Keratinocyte (primary cell): ENCODE results near the gene CELF2. TPM values are rescaled to one million over a fixed set of nuclear protein-coding genes. Genes with fewer than 3 reads are reported as not detected.

Source experiments
- DNase-seq: peaks from one replicate; pipeline ENCODE4 v3.0.0-alpha.2; 2011; ENCODE audit warnings: low read depth, missing footprints, low spot score
- FAIRE-seq: peaks from 2 replicates; lab custom pipeline; 2011; peaks lifted over from hg19 to GRCh38; lab: Jason Lieb, UNC
- H2AFZ ChIP-seq: 2 replicates; pipeline ENCODE4 v1.6.0; 2012; ENCODE audit warnings: low read length, control low read depth, inconsistent platforms; ENCODE audit not compliant: control insufficient read depth
- H3K27ac ChIP-seq: 2 replicates; pipeline ENCODE4 v1.5.1; 2011; ENCODE audit warnings: low read length; ENCODE audit not compliant: control insufficient read depth, insufficient read depth
- H3K27me3 ChIP-seq: 3 replicates; pipeline ENCODE4 v1.6.0; 2011; ENCODE audit warnings: low read length; ENCODE audit not compliant: control insufficient read depth, insufficient read depth; ENCODE audit errors: extremely low read depth
- H3K36me3 ChIP-seq, 2 experiments: 2 replicates in 1 of 2; 3 replicates in 1 of 2; pipeline ENCODE4 v1.5.1; 2011; ENCODE audit warnings: low read length in 2 of 2, mild to moderate bottlenecking in 1 of 2; ENCODE audit not compliant: control insufficient read depth in 2 of 2, insufficient read depth in 2 of 2; ENCODE audit errors: extremely low read depth in 1 of 2
- H3K4me1 ChIP-seq: 3 replicates; pipeline ENCODE4 v1.5.1; 2011; ENCODE audit warnings: low read length; ENCODE audit not compliant: control insufficient read depth, insufficient read depth; ENCODE audit errors: extremely low read depth
- H3K4me2 ChIP-seq: 3 replicates; pipeline ENCODE4 v1.6.0; 2011; ENCODE audit warnings: low read depth, low read length; ENCODE audit not compliant: control insufficient read depth, insufficient read depth; ENCODE audit errors: extremely low read depth
- H3K4me3 ChIP-seq, 3 experiments: fragments of 200-600 bp in 1 of 3; sonication (generic) in 1 of 3; 2 replicates in 2 of 3; 3 replicates in 1 of 3; pipeline ENCODE4 v1.5.1; 2011 to 2016; ENCODE audit warnings: low read length in 3 of 3, mild to moderate bottlenecking in 3 of 3, control low read depth in 2 of 3, inconsistent platforms in 1 of 3, low read depth in 1 of 3, mixed read lengths in 1 of 3, mixed run types in 1 of 3, moderate library complexity in 1 of 3; ENCODE audit not compliant: control insufficient read depth in 2 of 3, insufficient read depth in 2 of 3; ENCODE audit errors: extremely low read depth in 1 of 3
- H3K79me2 ChIP-seq: 2 replicates; pipeline ENCODE4 v1.6.0; 2012; ENCODE audit warnings: low read length; ENCODE audit not compliant: control insufficient read depth, insufficient read depth
- H3K9ac ChIP-seq: 3 replicates; pipeline ENCODE4 v1.6.0; 2011; ENCODE audit warnings: low read length; ENCODE audit not compliant: control insufficient read depth, insufficient read depth; ENCODE audit errors: extremely low read depth
- H3K9me1 ChIP-seq: 3 replicates; pipeline ENCODE4 v1.6.0; 2011; ENCODE audit warnings: low read length; ENCODE audit not compliant: control insufficient read depth, insufficient read depth; ENCODE audit errors: extremely low read depth
- H3K9me3 ChIP-seq: 2 replicates; pipeline ENCODE4 v1.5.1; 2012; ENCODE audit warnings: low read depth, low read length; ENCODE audit not compliant: control insufficient read depth
- H4K20me1 ChIP-seq: 3 replicates; pipeline ENCODE4 v1.6.0; 2011; ENCODE audit warnings: low read length; ENCODE audit not compliant: control insufficient read depth, insufficient read depth; ENCODE audit errors: extremely low read depth
- EZH2 ChIP-seq: IDR thresholded peaks from one replicate; pipeline ENCODE4 v1.6.1; 2012; ENCODE audit warnings: inconsistent platforms, mild to moderate bottlenecking, low read length, moderate library complexity
- dilution Hi-C: fragments of 300-500 bp; cut with MboI; formaldehyde crosslinking; loops from one replicate; pipeline ENCODE4 v1.7.0; 2020; ENCODE audit warnings: low sequenced_read_pairs; ENCODE audit not compliant: extremely low pct_ligation_motif_present
- polyA plus RNA-seq, 5 experiments: library from polyadenylated mRNA; depleted of rRNA in 3 of 5; stranded (reverse) in 3 of 5; stranded (forward) in 1 of 5; unstranded in 1 of 5; fragments of >200 nt; gene quantifications; 1 replicate in 1 of 5; 2 replicates in 3 of 5; 3 replicates in 1 of 5; pipeline versions ENCODE4 v1.2.1 to v1.2.3, GENCODE V29; 2011 to 2012; ENCODE audit warnings: missing spikeins in 2 of 5, low read depth in 1 of 5, low replicate concordance in 1 of 5
- TF ChIP-seq, protein P1 (sequence below), 3 experiments: IDR thresholded peaks in 1 of 3; conservative IDR thresholded peaks in 1 of 3; optimal IDR thresholded peaks in 1 of 3; 2 replicates in 2 of 3; 3 replicates in 1 of 3; pipeline versions ENCODE3 to v1.5.1; 2011; ENCODE audit warnings: low read length in 3 of 3, mild to moderate bottlenecking in 3 of 3, moderate library complexity in 2 of 3, control low read depth in 1 of 3, inconsistent platforms in 1 of 3; ENCODE audit not compliant: insufficient read depth in 2 of 3; ENCODE audit errors: extremely low read depth in 1 of 3

Gene CELF2
- polyA plus RNA-seq, 1 donor (not counting 4 experiments of a cell fraction or from before 2014, with no cell fraction given) = 9.8 TPM

DNA sequence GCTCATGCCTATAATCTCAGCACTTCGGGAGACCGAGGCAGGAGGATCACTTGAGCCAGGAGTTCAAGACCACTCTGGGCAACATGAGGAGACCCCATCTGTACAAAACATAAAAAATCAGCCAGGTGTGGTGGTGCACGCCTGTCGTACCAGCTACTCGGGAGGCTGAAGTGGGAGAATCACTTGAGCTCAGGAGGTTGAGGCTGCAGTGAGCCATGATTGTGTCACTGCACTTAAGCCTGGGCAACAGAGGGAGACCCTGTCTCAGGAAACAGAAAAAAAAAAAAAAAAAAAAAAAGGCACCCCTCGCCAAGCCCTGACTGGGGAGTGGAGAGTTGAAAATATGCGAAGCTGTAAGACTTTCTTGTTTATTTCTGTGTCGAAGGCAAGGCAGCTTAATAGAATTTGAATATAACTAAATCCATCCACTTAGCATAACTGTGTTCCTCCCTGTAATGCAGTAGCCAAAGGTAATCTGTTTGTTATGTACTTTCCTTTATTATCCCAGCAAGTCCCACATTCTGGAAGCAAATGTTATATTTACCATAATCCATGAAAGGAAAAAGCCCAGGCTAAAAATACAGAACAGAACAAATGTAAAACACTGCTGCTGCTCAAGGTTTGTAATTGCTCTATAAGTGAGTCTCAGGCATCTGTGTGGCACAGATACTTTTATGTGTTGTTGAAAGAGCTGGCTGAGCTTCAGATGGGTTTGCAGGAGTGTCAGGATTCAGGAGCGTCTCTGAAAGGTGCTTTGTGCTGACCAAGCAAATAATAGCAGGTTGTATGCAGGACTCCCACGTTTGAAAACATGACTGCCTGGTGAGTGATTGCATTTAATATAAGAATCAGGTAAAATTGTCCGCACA lies 127.2 kb downstream of the CELF2 start:
- Histone ChIP-seq H3K9ac (no peak overlapping the region), H3K27me3 (no peaks in the 10 kb centered on the region), H4K20me1 (no peaks in the 10 kb centered on the region), H3K4me1 (no peaks in the 10 kb centered on the region), H2AFZ (no peak overlapping the region), H3K36me3 (no peaks in the 10 kb centered on the region), H3K4me2 (no peak overlapping the region), H3K9me3 (no peaks in the 10 kb centered on the region), H3K9me1 (no peaks in the 10 kb centered on the region), H3K27ac (no peak overlapping the region), H3K4me3 (no peak overlapping the region), H3K79me2 (no peaks in the 10 kb centered on the region)
- FAIRE-seq (no peak), DNase-seq (no peak)
- TF ChIP-seq EZH2 = no peak
- TF ChIP-seq, protein P1, sequence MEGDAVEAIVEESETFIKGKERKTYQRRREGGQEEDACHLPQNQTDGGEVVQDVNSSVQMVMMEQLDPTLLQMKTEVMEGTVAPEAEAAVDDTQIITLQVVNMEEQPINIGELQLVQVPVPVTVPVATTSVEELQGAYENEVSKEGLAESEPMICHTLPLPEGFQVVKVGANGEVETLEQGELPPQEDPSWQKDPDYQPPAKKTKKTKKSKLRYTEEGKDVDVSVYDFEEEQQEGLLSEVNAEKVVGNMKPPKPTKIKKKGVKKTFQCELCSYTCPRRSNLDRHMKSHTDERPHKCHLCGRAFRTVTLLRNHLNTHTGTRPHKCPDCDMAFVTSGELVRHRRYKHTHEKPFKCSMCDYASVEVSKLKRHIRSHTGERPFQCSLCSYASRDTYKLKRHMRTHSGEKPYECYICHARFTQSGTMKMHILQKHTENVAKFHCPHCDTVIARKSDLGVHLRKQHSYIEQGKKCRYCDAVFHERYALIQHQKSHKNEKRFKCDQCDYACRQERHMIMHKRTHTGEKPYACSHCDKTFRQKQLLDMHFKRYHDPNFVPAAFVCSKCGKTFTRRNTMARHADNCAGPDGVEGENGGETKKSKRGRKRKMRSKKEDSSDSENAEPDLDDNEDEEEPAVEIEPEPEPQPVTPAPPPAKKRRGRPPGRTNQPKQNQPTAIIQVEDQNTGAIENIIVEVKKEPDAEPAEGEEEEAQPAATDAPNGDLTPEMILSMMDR (optimal IDR thresholded peaks at IDR 0.05 in 1 of 3, IDR thresholded peaks at IDR 0.05 in 1 of 3, conservative IDR thresholded peaks at IDR 0.05 in 1 of 3; ENCODE audit: extremely low read depth in 1 of 3, insufficient read depth in 2 of 3, low read length in 3 of 3) = no peak
- dilution Hi-C loops = no loop called here

DNA sequence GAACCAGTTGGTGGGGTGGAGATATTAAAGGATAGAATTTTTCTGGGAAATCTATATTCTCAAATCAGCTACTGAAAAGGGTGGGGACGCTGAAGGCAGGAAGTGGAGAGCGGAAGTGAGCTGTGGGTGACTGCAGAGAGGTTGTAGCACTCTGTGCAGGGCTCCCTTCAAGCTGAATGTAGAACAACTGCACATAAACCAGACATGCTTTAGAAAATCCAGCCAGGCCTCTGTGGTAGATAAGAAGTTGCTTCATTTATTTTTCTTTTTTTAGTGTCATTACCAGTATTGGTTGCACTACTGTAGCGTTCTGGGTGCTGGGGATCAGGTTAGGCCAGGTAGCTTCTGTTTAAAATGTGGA lies 127.8 kb downstream of the CELF2 start:
- Histone ChIP-seq H3K9me1 (no peaks in the 10 kb centered on the region), H3K4me1 (no peaks in the 10 kb centered on the region), H2AFZ (no peak overlapping the region), H3K36me3 (no peaks in the 10 kb centered on the region), H4K20me1 (no peaks in the 10 kb centered on the region), H3K9me3 (no peaks in the 10 kb centered on the region), H3K27ac (no peak overlapping the region), H3K4me3 (no peak overlapping the region), H3K79me2 (no peaks in the 10 kb centered on the region), H3K4me2 (no peak overlapping the region), H3K9ac (no peak overlapping the region), H3K27me3 (no peaks in the 10 kb centered on the region)
- no peak for FAIRE-seq
- no peak for DNase-seq
- TF ChIP-seq EZH2 = no peak
- TF ChIP-seq, protein P1 (optimal IDR thresholded peaks at IDR 0.05 in 1 of 3, IDR thresholded peaks at IDR 0.05 in 1 of 3, conservative IDR thresholded peaks at IDR 0.05 in 1 of 3; ENCODE audit: extremely low read depth in 1 of 3, insufficient read depth in 2 of 3, low read length in 3 of 3) = no peak
- dilution Hi-C loops = no loop called here
